MM.1S (cell line): ENCODE data around the gene AP2M1.
A peak's percentile ranks its signal among the peaks of the same experiment; 100 is the strongest.

Source experiments
- DNase-seq: peaks from one replicate; pipeline ENCODE4 v3.0.0-alpha.2; 2015
- H2AFZ ChIP-seq: fragments of 300-600 bp; sonication (generic); 2 replicates; pipeline ENCODE4 v1.6.0; 2016; ENCODE audit warnings: antibody characterized with exemption, low read length
- H3F3A ChIP-seq: fragments of 300-600 bp; sonication (generic); 2 replicates; pipeline ENCODE4 v1.6.1; 2016; ENCODE audit warnings: mild to moderate bottlenecking, antibody characterized with exemption, low read length, moderate library complexity, mixed read lengths; ENCODE audit not compliant: insufficient read depth
- H3K27ac ChIP-seq: fragments of 300-600 bp; sonication (generic); 2 replicates; pipeline ENCODE4 v1.5.1; 2016; ENCODE audit warnings: mild to moderate bottlenecking, low read length
- H3K27me3 ChIP-seq: fragments of 300-600 bp; sonication (generic); replicated peaks from 2 replicates; pipeline ENCODE4 v1.6.0; 2016; ENCODE audit warnings: low read length; ENCODE audit not compliant: insufficient read depth
- H3K36me3 ChIP-seq: fragments of 300-600 bp; sonication (generic); replicated peaks from 2 replicates; pipeline ENCODE4 v1.6.1; 2016; ENCODE audit warnings: mild to moderate bottlenecking, low read length, mixed read lengths; ENCODE audit not compliant: insufficient read depth
- H3K4me1 ChIP-seq: fragments of 300-600 bp; sonication (generic); 2 replicates; pipeline ENCODE4 v1.6.1; 2016; ENCODE audit warnings: low read length, mixed read lengths
- H3K4me2 ChIP-seq: fragments of 300-600 bp; sonication (generic); 2 replicates; pipeline ENCODE4 v1.6.0; 2016; ENCODE audit warnings: low read depth, low read length
- H3K4me3 ChIP-seq: fragments of 300-600 bp; sonication (generic); 2 replicates; pipeline ENCODE4 v1.5.1; 2016; ENCODE audit warnings: low read length, mixed read lengths
- H3K79me2 ChIP-seq: fragments of 300-600 bp; sonication (generic); 2 replicates; pipeline ENCODE4 v1.6.1; 2016; ENCODE audit warnings: mixed run types, low read length, mixed read lengths
- H3K9ac ChIP-seq: fragments of 300-600 bp; sonication (generic); 2 replicates; pipeline ENCODE4 v1.6.1; 2016; ENCODE audit warnings: low read length, mixed read lengths
- H3K9me2 ChIP-seq: fragments of 300-600 bp; sonication (generic); replicated peaks from 2 replicates; pipeline ENCODE4 v1.6.1; 2016; ENCODE audit warnings: mild to moderate bottlenecking, low read length, mixed read lengths; ENCODE audit not compliant: insufficient read depth
- H3K9me3 ChIP-seq: fragments of 300-600 bp; sonication (generic); replicated peaks from 2 replicates; pipeline ENCODE4 v1.6.1; 2016; ENCODE audit warnings: mild to moderate bottlenecking, low read length, mixed read lengths; ENCODE audit not compliant: insufficient read depth
- H4K20me1 ChIP-seq: fragments of 300-600 bp; sonication (generic); 2 replicates; pipeline ENCODE4 v1.6.1; 2016; ENCODE audit warnings: mild to moderate bottlenecking, low read length, moderate library complexity, mixed read lengths; ENCODE audit not compliant: insufficient read depth
- CTCF ChIP-seq: fragments of 300-600 bp; sonication (generic); IDR thresholded peaks from 2 replicates; pipeline ENCODE4 v1.5.1; 2016; ENCODE audit warnings: antibody characterized with exemption, low read length, mixed read lengths
- EZH2 ChIP-seq: fragments of 300-600 bp; sonication (generic); optimal IDR thresholded peaks from 2 replicates; pipeline ENCODE3; 2017; ENCODE audit warnings: low read depth, mild to moderate bottlenecking, antibody characterized with exemption, low read length, mixed read lengths
- EZH2phosphoT487 ChIP-seq: fragments of 300-600 bp; sonication (generic); IDR thresholded peaks from 2 replicates; pipeline ENCODE4 v1.6.1; 2018; ENCODE audit warnings: antibody characterized with exemption, low read length

AP2M1 gene

DNA sequence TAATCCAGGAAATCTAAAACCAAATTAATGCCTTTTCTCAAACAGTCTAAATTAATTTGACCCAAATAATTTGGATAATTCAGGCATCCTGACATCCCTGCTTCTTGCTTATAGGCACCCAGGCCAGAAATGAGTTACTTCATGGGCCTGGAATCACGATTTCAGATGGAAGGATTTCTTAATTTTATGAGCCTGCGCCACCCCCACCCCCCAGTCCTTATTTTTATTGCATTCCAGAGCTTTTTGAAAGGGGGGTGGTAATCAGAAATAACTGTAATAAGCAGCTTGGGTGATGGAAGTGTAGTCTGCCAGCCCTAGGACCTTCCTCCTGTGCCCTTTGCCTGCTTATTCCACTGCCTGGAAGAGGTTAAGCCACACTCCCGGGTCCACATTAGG, 1.3 kb downstream of the AP2M1 start:
- TF ChIP-seq CTCF (no peak), EZH2 (no peak), EZH2phosphoT487 (no peak)
- Histone ChIP-seq H3F3A (0 out of 2 replicates have a peak, but pooled peaks cover 6% of the 10 kb centered on the region), H3K4me2 (peak overlapping the region; percentile 82), H3K4me1 (peaks cover 16% of the 10 kb centered on the region; the same call in 1 of the 2 replicates), H3K9me3 (no peaks in the 10 kb centered on the region), H3K36me3 (no peaks in the 10 kb centered on the region), H3K79me2 (peaks cover 40% of the 10 kb centered on the region), H3K27me3 (no peaks in the 10 kb centered on the region), H2AFZ (no peak overlapping the region), H3K9ac (peak overlapping the region; percentile 81; the same call in 1 of the 2 replicates), H4K20me1 (no peaks in the 10 kb centered on the region), H3K9me2 (no peaks in the 10 kb centered on the region), H3K27ac (no peak overlapping the region), H3K4me3 (peak overlapping the region; percentile 93)
- DNase-seq = no peak

- Histone ChIP-seq H4K20me1 (no peaks in the 10 kb centered on the region), H3K27me3 (no peaks in the 10 kb centered on the region), H3K27ac (no peak overlapping the region), H2AFZ (no peak overlapping the region), H3K4me3 (no peak overlapping the region), H3K9me3 (no peaks in the 10 kb centered on the region), H3F3A (0 out of 2 replicates have a peak, but pooled peaks cover 6% of the 10 kb centered on the region), H3K9me2 (no peaks in the 10 kb centered on the region), H3K4me1 (peaks cover 16% of the 10 kb centered on the region; the same call in 1 of the 2 replicates), H3K9ac (no peak overlapping the region), H3K4me2 (peak overlapping the region; percentile 82; the same call in 1 of the 2 replicates), H3K36me3 (no peaks in the 10 kb centered on the region; the same call in 1 of the 2 replicates), H3K79me2 (peaks cover 40% of the 10 kb centered on the region)
- no peak for DNase-seq
- TF ChIP-seq EZH2phosphoT487 = no peak
- TF ChIP-seq EZH2 = no peak
- TF ChIP-seq CTCF = no peak
Observed at GRCh38 chr3:184176377-184177330, 2.0 kb downstream of the AP2M1 start.

DNA sequence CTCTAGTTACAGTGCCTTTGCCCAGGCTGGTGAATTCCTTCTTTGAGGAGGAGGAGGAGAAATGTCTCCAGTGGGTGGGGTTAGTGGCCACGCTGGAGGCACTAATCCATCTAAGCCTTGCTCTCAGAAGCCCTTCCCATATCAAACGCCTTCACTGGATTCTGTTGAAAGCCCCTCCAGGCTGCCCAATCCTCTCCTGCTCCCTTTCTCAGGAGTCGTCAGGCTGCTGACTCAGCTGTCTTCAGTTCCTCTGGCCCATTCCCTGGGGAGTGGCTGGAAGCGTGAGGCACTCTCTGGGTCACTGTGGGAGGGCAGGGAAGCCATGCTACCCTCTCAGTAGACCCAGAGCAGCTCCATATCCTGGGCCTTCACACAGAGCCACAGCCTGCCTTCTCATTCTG, 2.7 kb downstream of the AP2M1 start:
- no peak overlapping the region for H3K4me3 ChIP-seq

More for the DNA sequence above, 2.7 kb downstream of the AP2M1 start:
- Histone ChIP-seq H3F3A (0 out of 2 replicates have a peak, but pooled peaks cover 6% of the 10 kb centered on the region), H3K4me2 (no peak overlapping the region), H4K20me1 (no peaks in the 10 kb centered on the region), H3K36me3 (no peaks in the 10 kb centered on the region; the same call in 1 of the 2 replicates), H3K27me3 (no peaks in the 10 kb centered on the region), H3K79me2 (peaks cover 40% of the 10 kb centered on the region), H3K9ac (no peak overlapping the region), H3K27ac (no peak overlapping the region), H2AFZ (no peak overlapping the region), H3K9me2 (no peaks in the 10 kb centered on the region), H3K4me1 (peaks cover 16% of the 10 kb centered on the region; the same call in 1 of the 2 replicates), H3K9me3 (no peaks in the 10 kb centered on the region)
- no peak for TF ChIP-seq CTCF
- no peak for TF ChIP-seq EZH2
- no peak for TF ChIP-seq EZH2phosphoT487
- no peak for DNase-seq
